Transverse colon (tissue), 4 donors: Measurements from ENCODE around the gene NXPE4. TPM values are rescaled to one million over a fixed set of nuclear protein-coding genes. Genes with fewer than 3 reads are reported as not detected.
"Not testable (repeated sequence)": the region's sequence is repeated elsewhere in the genome, so short reads cannot be mapped to it uniquely, and the experiment has no call there.

Experiments
- DNase-seq: peaks from one replicate; pipeline ENCODE4 v3.0.0-alpha.2; 2019
- H3K27ac ChIP-seq, 4 donors: fragments of 200-600 bp; sonication (generic); 2 replicates each; pipeline ENCODE4 v1.5.1; 2016 to 2018; ENCODE audit warnings: inconsistent platforms in 4 of 4
- H3K27me3 ChIP-seq: fragments of 200-600 bp; sonication (generic); 2 replicates; pipeline ENCODE4 v1.5.1; 2017; ENCODE audit warnings: inconsistent platforms
- H3K36me3 ChIP-seq, 4 donors: fragments of 200-600 bp; sonication (generic); 2 replicates each; pipeline ENCODE4 v1.5.1; 2017 to 2019; ENCODE audit warnings: inconsistent platforms in 4 of 4
- H3K4me1 ChIP-seq, 4 donors: fragments of 200-600 bp; sonication (generic); 2 replicates each; pipeline ENCODE4 v1.5.1; 2017 to 2020; ENCODE audit warnings: inconsistent platforms in 4 of 4
- H3K4me3 ChIP-seq, 4 donors: fragments of 200-600 bp; sonication (generic); 1 replicate in 1 of 4; 2 replicates in 3 of 4; pipeline versions ENCODE4 v1.5.1 to v1.6.1; 2017 to 2019; ENCODE audit warnings: inconsistent platforms in 4 of 4
- H3K9me3 ChIP-seq, 2 donors: fragments of 200-600 bp; sonication (generic); 2 replicates each; pipeline ENCODE4 v1.5.1; 2017 to 2019; ENCODE audit warnings: inconsistent platforms in 2 of 2
- CTCF ChIP-seq, 5 experiments: fragments of 200-600 bp in 3 of 5; fragments of 450-650 bp in 2 of 5; sonication (generic) in 3 of 5; IDR thresholded peaks; 1 replicate in 2 of 5; 2 replicates in 3 of 5; pipeline ENCODE4 v1.5.1; 2016 to 2017; ENCODE audit warnings: antibody characterized with exemption in 5 of 5, inconsistent platforms in 3 of 5, mild to moderate bottlenecking in 2 of 5, moderate library complexity in 1 of 5
- EP300 ChIP-seq: sonication (generic); formaldehyde crosslinking; IDR thresholded peaks from one replicate; pipeline ENCODE4 v1.6.1; 2017; ENCODE audit warnings: antibody characterized with exemption, low read depth
- POLR2A ChIP-seq: fragments of 450-650 bp; IDR thresholded peaks from one replicate; pipeline ENCODE4 v1.6.1; 2016; ENCODE audit warnings: antibody characterized with exemption, mild to moderate bottlenecking, moderate library complexity
- POLR2AphosphoS5 ChIP-seq, 3 donors: sonication (generic); formaldehyde crosslinking; IDR thresholded peaks; one replicate each; pipeline ENCODE4 v1.6.1; 2016; ENCODE audit warnings: antibody characterized with exemption in 3 of 3
- WGBS, 2 donors: methylation state at CpG; one replicate each; pipeline ENCODE4 v1.1.5; 2018; ENCODE audit warnings: low coverage in 1 of 2; 5-methylcytosine and 5-hydroxymethylcytosine counted together
- in situ Hi-C, 4 donors: fragments of 200-750 bp; cut with MboI; loops; one replicate each; pipeline versions ENCODE4 v1.15.0 to v1.15.1; 2017; ENCODE audit warnings: low sequenced_read_pairs in 3 of 4, low pct_ligation_motif_present in 1 of 4, low pct_unique_long_range_greater_than_20kb in 1 of 4
- intact Hi-C: fragments of 100-400 bp; cut with DNase I; formaldehyde crosslinking; loops from one replicate; pipeline ENCODE4 v1.15.1; 2023; ENCODE audit warnings: low total_unique reads
- total RNA-seq, 4 donors: library from RNA; depleted of rRNA; stranded (reverse); fragments of >200 nt; gene quantifications; one replicate each; pipeline ENCODE4 v1.1.0, GENCODE V29; 2016

The NXPE4 gene
- total RNA-seq, 4 donors from 2014 or later, result 184 to 292 (median 263) TPM

DNA sequence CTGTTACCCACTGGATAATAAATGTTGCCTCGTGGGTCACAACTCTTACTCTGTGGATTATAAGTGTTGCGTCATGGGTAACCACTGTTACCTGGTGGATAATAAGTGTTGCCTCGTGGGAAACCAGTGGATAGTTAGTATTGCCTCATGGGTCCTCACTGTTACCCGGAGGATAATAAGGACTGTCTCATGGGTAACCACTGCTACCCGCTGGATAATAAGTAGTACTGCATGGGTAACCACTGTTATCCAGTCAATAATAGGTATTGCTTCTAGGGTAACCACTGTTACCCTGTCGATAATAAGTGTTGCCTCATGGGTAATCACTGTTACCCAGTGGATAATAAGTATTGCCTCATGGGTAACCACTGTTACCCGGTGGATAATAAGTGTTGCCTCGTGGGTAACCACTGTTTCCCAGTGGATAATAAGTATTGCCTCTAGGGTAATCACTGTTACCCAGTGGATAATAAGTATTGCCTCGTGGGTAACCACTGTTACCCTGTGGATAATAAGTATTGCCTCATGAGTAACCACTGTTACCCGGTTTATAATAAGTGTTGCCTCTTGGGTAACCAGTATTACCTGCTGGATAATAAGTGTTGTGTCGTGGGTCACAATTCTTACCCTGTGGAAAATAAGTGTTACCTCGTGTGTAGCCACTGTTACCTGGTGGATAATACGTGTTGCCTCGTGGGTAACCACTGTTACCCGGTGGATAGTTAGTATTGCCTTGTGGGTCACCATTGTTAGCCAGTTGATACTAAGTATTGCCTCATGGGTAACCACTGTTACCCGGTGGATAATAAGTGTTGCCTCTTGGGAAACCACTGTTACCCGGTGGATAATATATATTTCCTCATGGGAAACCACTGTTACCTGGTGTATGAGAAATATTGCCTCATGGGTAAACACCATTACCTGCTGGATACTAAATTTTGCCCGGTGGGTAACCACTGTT is 15.7 kb upstream of the NXPE4 start:
- H3K9me3 ChIP-seq, result no peaks in the 10 kb centered on the region
- no peak overlapping the region for H3K27ac ChIP-seq
- 80% methylated on average over 18 of the region's 18 CpGs; no CpG with 5 or more reads in 1 of the 2 donors for WGBS, 2 donors
- intact Hi-C loops, result no loop called here
- TF ChIP-seq POLR2AphosphoS5 (IDR thresholded peaks at IDR 0.05) (no peak), CTCF (IDR thresholded peaks at IDR 0.05) (peak in 2 of 5 experiments; percentile 11 to 32), EP300 (no peak), POLR2A (no peak)
- in situ Hi-C loops, result no loop called here
- no peak overlapping the region for H3K4me3 ChIP-seq
- H3K4me1 ChIP-seq, result no peaks in the 10 kb centered on the region
- no peaks in the 10 kb centered on the region for H3K36me3 ChIP-seq
- no peak for DNase-seq
- no peaks in the 10 kb centered on the region for H3K27me3 ChIP-seq

DNA sequence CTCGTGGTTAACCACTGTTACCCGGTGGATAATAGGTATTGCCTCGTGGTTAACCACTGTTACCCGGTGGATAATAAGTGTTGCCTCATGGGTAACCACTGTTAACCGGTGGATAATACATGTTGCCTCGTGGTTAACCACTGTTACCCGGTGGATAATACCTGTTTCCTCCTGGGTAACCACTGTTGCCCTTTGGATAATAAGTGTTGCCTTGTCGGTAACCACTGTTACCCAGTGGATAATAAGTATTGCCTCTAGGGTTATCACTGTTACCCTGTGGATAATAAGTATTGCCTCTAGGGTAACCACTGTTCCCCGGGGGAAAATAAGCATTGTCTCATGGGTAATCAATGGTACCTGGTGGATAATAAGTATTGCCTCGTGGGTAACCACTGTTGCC is 15.0 kb upstream of the NXPE4 start:
- DNase-seq, result no peak
- no peak overlapping the region for H3K4me3 ChIP-seq
- 71 to 78% methylated on average over 5 to 10 of the region's 10 CpGs for WGBS, 2 donors
- in situ Hi-C loops (no loop called here), intact Hi-C loops (no loop called here)
- H3K4me1 ChIP-seq, result no peaks in the 10 kb centered on the region
- no peak for TF ChIP-seq CTCF (IDR thresholded peaks at IDR 0.05)
- TF ChIP-seq POLR2AphosphoS5 (IDR thresholded peaks at IDR 0.05), result no peak
- TF ChIP-seq POLR2A, result no peak
- no peak for TF ChIP-seq EP300
- no peak overlapping the region for H3K27ac ChIP-seq
- H3K27me3 ChIP-seq, result no peaks in the 10 kb centered on the region
- no peaks in the 10 kb centered on the region for H3K36me3 ChIP-seq
- no peaks in the 10 kb centered on the region for H3K9me3 ChIP-seq

GRCh38 chr11:114609429-114609828 is 13.8 kb upstream of the NXPE4 start:
- TF ChIP-seq POLR2AphosphoS5 (IDR thresholded peaks at IDR 0.05) (peak in 1 of 3 donors; percentile 21), POLR2A (no peak)
- DNase-seq, result no peak
- H3K9me3 ChIP-seq, result no peaks in the 10 kb centered on the region
- H3K4me3 ChIP-seq, result no peak overlapping the region
- intact Hi-C loops, result no loop called here
- no peaks in the 10 kb centered on the region for H3K4me1 ChIP-seq
- 72 to 94% methylated on average over 7 to 9 of the region's 9 CpGs for WGBS, 2 donors
- H3K36me3 ChIP-seq, result no peaks in the 10 kb centered on the region
- H3K27me3 ChIP-seq, result no peaks in the 10 kb centered on the region
- in situ Hi-C loops, result no loop called here
- no peak overlapping the region for H3K27ac ChIP-seq

DNA sequence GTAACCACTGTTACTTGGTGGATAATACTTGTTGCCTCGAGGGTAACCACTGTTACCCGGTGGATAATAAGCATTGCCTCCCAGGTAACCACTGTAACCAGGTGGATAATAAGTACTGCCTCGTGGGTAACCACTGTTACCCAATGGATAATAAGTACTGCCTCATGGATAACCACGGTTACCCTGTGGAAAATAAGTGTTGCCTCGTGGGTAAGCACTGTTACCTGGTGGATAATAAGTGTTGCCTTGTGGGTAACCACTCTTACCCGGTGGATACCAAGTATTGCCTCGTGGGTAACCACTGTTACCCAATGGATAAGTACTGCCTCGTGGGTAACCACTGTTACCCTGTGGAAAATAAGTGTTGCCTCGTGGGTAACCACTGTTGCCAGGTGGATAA is 13.0 kb upstream of the NXPE4 start:
- intact Hi-C loops, DNase-seq: not testable (repeated sequence)

DNA sequence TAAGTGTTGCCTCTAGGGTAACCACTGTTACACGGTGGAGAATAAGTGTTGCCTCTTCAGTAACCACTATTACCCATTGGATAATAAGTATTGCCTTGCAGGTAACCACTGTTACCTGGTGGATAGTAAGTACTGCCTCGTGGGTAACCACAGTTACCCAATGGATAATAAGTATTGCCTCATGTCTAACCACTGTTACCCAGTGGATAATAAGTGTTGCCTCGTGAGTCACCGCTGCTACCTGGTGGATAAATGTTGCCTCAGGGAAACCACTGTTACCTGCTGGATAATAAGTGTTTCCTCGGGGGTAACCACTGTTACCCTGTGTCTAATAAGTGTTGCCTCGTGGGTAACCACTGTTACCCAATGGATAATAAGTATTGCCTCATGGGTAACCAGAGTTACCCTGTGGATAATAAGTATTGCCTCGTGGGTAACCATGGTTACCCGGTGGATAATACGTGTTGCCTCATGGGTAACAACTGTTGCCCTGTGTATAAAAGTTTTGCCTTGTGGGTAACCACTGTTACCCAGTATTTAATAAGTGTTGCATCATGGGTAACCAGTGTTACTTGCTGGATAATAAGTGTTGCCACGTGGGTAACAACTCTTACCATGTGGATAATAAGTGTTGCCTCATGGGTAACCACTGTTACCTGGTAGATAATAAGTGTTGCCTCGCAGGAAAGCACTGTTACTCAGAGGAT is 12.3 kb upstream of the NXPE4 start:
- in situ Hi-C loops (no loop called here), intact Hi-C loops (no loop called here)
- Histone ChIP-seq H3K36me3 (no peaks in the 10 kb centered on the region), H3K4me1 (no peaks in the 10 kb centered on the region), H3K4me3 (no peak overlapping the region), H3K27ac (no peak overlapping the region), H3K9me3 (no peaks in the 10 kb centered on the region), H3K27me3 (no peaks in the 10 kb centered on the region)
- no peak for TF ChIP-seq POLR2AphosphoS5 (IDR thresholded peaks at IDR 0.05)
- TF ChIP-seq CTCF (IDR thresholded peaks at IDR 0.05), result no peak
- no peak for TF ChIP-seq EP300
- TF ChIP-seq POLR2A, result no peak
- DNase-seq, result no peak
- WGBS, 2 donors, result 80 to 90% methylated on average over 2 to 11 of the region's 11 CpGs

More for the DNA sequence above, 13.0 kb upstream of the NXPE4 start:
- H3K9me3 ChIP-seq, H3K4me1 ChIP-seq, H3K27me3 ChIP-seq, in situ Hi-C loops, H3K36me3 ChIP-seq, H3K27ac ChIP-seq, H3K4me3 ChIP-seq: not testable (repeated sequence)
- WGBS, 2 donors, result 50 to 88% methylated on average over 5 to 9 of the region's 9 CpGs

DNA sequence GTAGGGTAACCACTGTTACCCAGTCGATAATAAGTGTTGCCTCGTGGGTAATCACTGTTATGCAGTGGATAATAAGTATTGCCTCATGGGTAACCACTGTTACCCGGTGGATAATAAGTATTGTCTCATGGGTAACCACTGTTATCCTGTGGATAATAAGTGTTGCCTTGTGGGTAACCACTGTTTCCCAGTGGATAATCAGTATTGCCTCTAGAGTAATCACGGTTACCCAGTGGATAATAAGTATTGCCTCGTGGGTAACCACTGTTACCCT is 11.2 kb upstream of the NXPE4 start:
- H3K9me3 ChIP-seq, H3K4me1 ChIP-seq, DNase-seq, intact Hi-C loops, H3K27me3 ChIP-seq, H3K27ac ChIP-seq, H3K36me3 ChIP-seq, in situ Hi-C loops, H3K4me3 ChIP-seq: not testable (repeated sequence)
- 80 to 85% methylated on average over 2 to 5 of the region's 5 CpGs for WGBS, 2 donors
